Activated T-helper 2 cell treated with anti-CD3 and anti-CD28 coated beads, Interferon-gamma antibody, Interleukin-2, Interleukin-4, amounts not matched to agents 10 μg/mL and 5 μg/mL and 100 μg/mL, durations not matched to agents 14 hours and 24 hours and 36 hours (primary cell): Measurements from ENCODE around the gene PINLYP. TPM values are rescaled to one million over a fixed set of nuclear protein-coding genes. Genes with fewer than 3 reads are reported as not detected.
A peak's percentile ranks its signal among the peaks of the same experiment; 100 is the strongest.

Source experiments
- DNase-seq: peaks from one replicate; pipeline ENCODE4 v3.0.0; 2021; ENCODE audit warnings: low spot score
- H3K27ac Mint-ChIP-seq: one replicate; pipeline ENCODE4 v1.8.0; 2021; ENCODE audit warnings: mixed read lengths
- H3K27me3 Mint-ChIP-seq: one replicate; pipeline ENCODE4 v1.8.0; 2021; ENCODE audit warnings: low read depth, mixed read lengths
- H3K36me3 Mint-ChIP-seq: one replicate; pipeline ENCODE4 v1.8.0; 2021; ENCODE audit warnings: low read depth, mixed read lengths
- H3K4me1 Mint-ChIP-seq: one replicate; pipeline ENCODE4 v1.8.0; 2021; ENCODE audit warnings: low read depth, mixed read lengths
- H3K4me3 Mint-ChIP-seq: one replicate; pipeline ENCODE4 v1.8.0; 2021; ENCODE audit warnings: low read depth, mild to moderate bottlenecking, moderate library complexity, mixed read lengths
- H3K9me3 Mint-ChIP-seq: one replicate; pipeline ENCODE4 v1.8.0; 2021; ENCODE audit warnings: mixed read lengths
- intact Hi-C: fragments of 100-400 bp; cut with micrococcal nuclease; formaldehyde crosslinking; loops from one replicate; pipeline ENCODE4 v1.15.1; 2023
- total RNA-seq: library from RNA; stranded (reverse); gene quantifications from 2 replicates; pipeline ENCODE4 v1.2.3, GENCODE V29; 2022

The PINLYP gene
- total RNA-seq, 1 donor from 2014 or later = 9.0 TPM

GRCh38 chr19:43620061-43621001 lies 44.7 kb downstream of the PINLYP start:
- Mint-ChIP-seq H3K4me1 (peaks cover 25% of the 10 kb centered on the region), H3K9me3 (no peaks in the 10 kb centered on the region), H3K27ac (peak overlapping the region; percentile 96), H3K4me3 (peak overlapping the region; percentile 90), H3K36me3 (no peaks in the 10 kb centered on the region), H3K27me3 (no peaks in the 10 kb centered on the region)
- intact Hi-C loops = no loop called here
- peak; percentile 78 for DNase-seq

GRCh38 chr19:43622070-43622469 lies 46.5 kb downstream of the PINLYP start:
- DNase-seq = no peak
- intact Hi-C loops = no loop called here
- Mint-ChIP-seq H3K36me3 (no peaks in the 10 kb centered on the region), H3K4me3 (no peak overlapping the region), H3K4me1 (peaks cover 28% of the 10 kb centered on the region), H3K27ac (no peak overlapping the region), H3K9me3 (no peaks in the 10 kb centered on the region), H3K27me3 (peaks cover 5% of the 10 kb centered on the region)

GRCh38 chr19:43622956-43623355 lies 47.4 kb downstream of the PINLYP start:
- no peaks in the 10 kb centered on the region for H3K9me3 Mint-ChIP-seq
- H3K36me3 Mint-ChIP-seq = no peaks in the 10 kb centered on the region
- DNase-seq = no peak
- H3K4me1 Mint-ChIP-seq = peaks cover 28% of the 10 kb centered on the region
- H3K4me3 Mint-ChIP-seq = no peak overlapping the region
- intact Hi-C loops = no loop called here
- no peak overlapping the region for H3K27ac Mint-ChIP-seq
- peaks cover 5% of the 10 kb centered on the region for H3K27me3 Mint-ChIP-seq

GRCh38 chr19:43623889-43624670 lies 48.5 kb downstream of the PINLYP start:
- Mint-ChIP-seq H3K4me3 (no peak overlapping the region), H3K27ac (no peak overlapping the region), H3K27me3 (peaks cover 5% of the 10 kb centered on the region), H3K4me1 (peaks cover 23% of the 10 kb centered on the region), H3K36me3 (no peaks in the 10 kb centered on the region), H3K9me3 (no peaks in the 10 kb centered on the region)
- intact Hi-C loops = no loop called here
- DNase-seq = no peak

- H3K36me3 Mint-ChIP-seq = no peaks in the 10 kb centered on the region
- DNase-seq = peak; percentile 78
- H3K27me3 Mint-ChIP-seq = peaks cover 5% of the 10 kb centered on the region
- no peaks in the 10 kb centered on the region for H3K9me3 Mint-ChIP-seq
- intact Hi-C loops = no loop called here
- H3K4me3 Mint-ChIP-seq = no peak overlapping the region
- no peak overlapping the region for H3K27ac Mint-ChIP-seq
- peaks cover 22% of the 10 kb centered on the region for H3K4me1 Mint-ChIP-seq
Measured at GRCh38 chr19:43624933-43625332, 49.3 kb downstream of the PINLYP start.

- DNase-seq = no peak
- Mint-ChIP-seq H3K36me3 (no peaks in the 10 kb centered on the region), H3K27me3 (peaks cover 5% of the 10 kb centered on the region), H3K27ac (no peak overlapping the region), H3K4me1 (peaks cover 11% of the 10 kb centered on the region), H3K9me3 (no peaks in the 10 kb centered on the region), H3K4me3 (no peak overlapping the region)
- intact Hi-C loops = no loop called here
Measured at GRCh38 chr19:43625918-43626579, 50.4 kb downstream of the PINLYP start.

GRCh38 chr19:43626838-43627237 lies 51.2 kb downstream of the PINLYP start:
- Mint-ChIP-seq H3K27ac (no peak overlapping the region), H3K4me3 (no peak overlapping the region)
- intact Hi-C loops = no loop called here

GRCh38 chr19:43628646-43629326 lies 53.2 kb downstream of the PINLYP start:
- Mint-ChIP-seq H3K27me3 (peaks cover 14% of the 10 kb centered on the region), H3K36me3 (no peaks in the 10 kb centered on the region), H3K4me3 (no peak overlapping the region), H3K4me1 (peaks cover 10% of the 10 kb centered on the region), H3K9me3 (no peaks in the 10 kb centered on the region), H3K27ac (no peak overlapping the region)
- intact Hi-C loops = no loop called here
- DNase-seq = no peak

More at GRCh38 chr19:43626838-43627237, 51.2 kb downstream of the PINLYP start:
- Mint-ChIP-seq H3K36me3 (no peaks in the 10 kb centered on the region), H3K9me3 (no peaks in the 10 kb centered on the region), H3K4me1 (peaks cover 10% of the 10 kb centered on the region), H3K27me3 (peaks cover 5% of the 10 kb centered on the region)
- DNase-seq = no peak

GRCh38 chr19:43631491-43631890 lies 55.9 kb downstream of the PINLYP start:
- intact Hi-C loops = no loop called here
- Mint-ChIP-seq H3K27ac (no peak overlapping the region), H3K4me3 (no peak overlapping the region), H3K9me3 (no peaks in the 10 kb centered on the region), H3K36me3 (no peaks in the 10 kb centered on the region), H3K4me1 (peaks cover 1% of the 10 kb centered on the region), H3K27me3 (peaks cover 17% of the 10 kb centered on the region)
- no peak for DNase-seq

Other genes with a start within 250 kb of the PINLYP start
- not detected in 2 replicates for gene CD177, start 222.1 kb upstream of the PINLYP start, total RNA-seq
- gene TEX101, start 160.9 kb upstream of the PINLYP start, total RNA-seq = not detected in 2 replicates
- gene LYPD3, start 110.2 kb upstream of the PINLYP start, total RNA-seq = 2.5 and 3.0 TPM in 2 replicates
- 23.0 and 25.3 TPM in 2 replicates for gene PHLDB3, start 71.1 kb upstream of the PINLYP start, total RNA-seq
- gene ETHE1, start 48.6 kb upstream of the PINLYP start, total RNA-seq = 64.6 and 65.5 TPM in 2 replicates
- gene ZNF575, start 42.6 kb upstream of the PINLYP start, total RNA-seq = 1.7 and 2.1 TPM in 2 replicates
- 27.3 and 27.5 TPM in 2 replicates for gene XRCC1, start 274 bp upstream of the PINLYP start, total RNA-seq
- gene IRGQ, start 20.3 kb downstream of the PINLYP start, total RNA-seq = 27.8 and 32.7 TPM in 2 replicates
- 14.5 and 14.8 TPM in 2 replicates for gene ZNF576, start 20.8 kb downstream of the PINLYP start, total RNA-seq
- 0.32 and 0.46 TPM in 2 replicates for gene SRRM5, start 36.3 kb downstream of the PINLYP start, total RNA-seq
- 17.7 and 19.1 TPM in 2 replicates for gene ZNF428, start 43.8 kb downstream of the PINLYP start, total RNA-seq
- 0.39 and 0.44 TPM in 2 replicates for gene CADM4, start 64.0 kb downstream of the PINLYP start, total RNA-seq
- 19.9 and 21.2 TPM in 2 replicates for gene PLAUR, start 94.4 kb downstream of the PINLYP start, total RNA-seq
- not detected in 2 replicates for gene IRGC, start 140.3 kb downstream of the PINLYP start, total RNA-seq
- 69.1 and 73.1 TPM in 2 replicates for gene SMG9, start 179.2 kb downstream of the PINLYP start, total RNA-seq
- 98.0 and 98.7 TPM in 2 replicates for gene KCNN4, start 205.2 kb downstream of the PINLYP start, total RNA-seq
- gene LYPD5, start 226.6 kb downstream of the PINLYP start, total RNA-seq = 0.14 and 0.41 TPM in 2 replicates